ENCODE measurements around the gene RBMX2.
"Not testable (repeated sequence)": the region's sequence is repeated elsewhere in the genome, so short reads cannot be mapped to it uniquely, and the experiment has no call there.

RBMX2 gene

GRCh38 chrX:130437996-130438395 is 36.2 kb downstream of the RBMX2 start:
- H3K4me3 ChIP-seq (ENCODE audit: low read depth, low read length); DNase-seq (ENCODE audit: low read depth): not testable (repeated sequence)

GRCh38 chrX:130443875-130444274 is 42.1 kb downstream of the RBMX2 start:
- no peak overlapping the region for H3K4me3 ChIP-seq (ENCODE audit: low read depth, low read length)
- DNase-seq (ENCODE audit: low read depth): no peak

- H3K4me3 ChIP-seq (ENCODE audit: low read depth, low read length): no peak overlapping the region
- DNase-seq (ENCODE audit: low read depth): no peak
These were observed 43.0 kb downstream of the RBMX2 start for GRCh38 chrX:130444641-130445336.

- DNase-seq (ENCODE audit: low read depth): no peak
- no peak overlapping the region for H3K4me3 ChIP-seq (ENCODE audit: low read depth, low read length)
These were observed 45.2 kb downstream of the RBMX2 start for GRCh38 chrX:130446974-130447373.
